GM19452 (cell line): ENCODE measurements around the gene DKK3.
"Not testable (repeated sequence)": the region's sequence is repeated elsewhere in the genome, so short reads cannot be mapped to it uniquely, and the experiment has no call there.

ENCODE experiments used
- ATAC-seq: cut with Tn5 transposase; IDR thresholded peaks from one replicate; pipeline ENCODE4 v1.9.1; 2021; ENCODE audit not compliant: unreplicated experiment

The DKK3 gene

DNA sequence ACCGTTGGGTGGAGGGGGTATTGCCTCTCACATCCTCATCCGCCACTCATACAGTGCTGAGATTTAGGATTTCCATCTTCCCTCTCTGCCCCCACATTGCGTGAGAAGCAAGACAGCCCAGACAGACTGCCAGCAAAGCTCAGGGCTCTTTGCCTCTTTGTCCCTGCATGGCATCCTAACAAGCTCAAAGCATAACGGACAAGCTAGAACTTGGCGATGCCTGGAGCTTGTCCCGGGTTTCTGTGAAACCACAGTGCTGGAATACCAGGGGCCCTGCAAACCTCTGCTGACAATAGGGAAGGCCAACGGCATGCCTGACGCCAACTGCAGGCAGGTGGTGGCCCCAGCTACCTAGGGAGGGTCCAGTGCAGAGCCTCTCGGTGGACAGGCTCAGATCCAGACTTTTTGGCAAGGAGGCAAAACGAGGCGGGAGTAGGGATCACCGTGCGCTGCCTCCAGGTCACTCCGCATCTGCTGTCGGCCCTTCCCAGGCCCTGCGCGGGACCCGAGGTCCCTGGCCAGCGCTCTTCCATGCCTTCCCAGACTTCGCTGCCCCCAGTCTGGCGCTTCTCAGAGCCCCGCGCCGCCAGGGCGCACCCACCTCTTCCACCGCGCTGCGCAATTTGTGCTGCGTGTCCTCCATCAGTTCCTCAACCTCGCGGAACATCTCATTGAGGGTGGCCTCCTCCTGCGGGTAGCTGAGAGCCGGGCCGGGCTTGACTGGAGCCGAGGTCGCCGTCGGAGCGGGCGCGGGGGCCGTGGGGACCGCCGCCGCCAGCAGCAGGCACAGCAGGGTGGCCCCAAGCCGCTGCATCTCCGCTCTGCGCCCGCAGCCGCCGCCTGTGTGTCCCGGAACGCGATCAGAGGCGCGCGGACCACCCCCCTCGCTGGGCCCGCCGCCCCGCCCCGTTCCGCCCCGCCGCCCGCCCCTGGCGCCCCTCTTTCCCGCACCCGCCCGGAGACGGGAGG is at the start of gene DKK3:
Gene DKK3 (minus strand): TSS at position 858 of the 969 bp plus-strand sequence. CDS start 44 bp downstream, at position 814.
- ATAC-seq = no peak

DNA sequence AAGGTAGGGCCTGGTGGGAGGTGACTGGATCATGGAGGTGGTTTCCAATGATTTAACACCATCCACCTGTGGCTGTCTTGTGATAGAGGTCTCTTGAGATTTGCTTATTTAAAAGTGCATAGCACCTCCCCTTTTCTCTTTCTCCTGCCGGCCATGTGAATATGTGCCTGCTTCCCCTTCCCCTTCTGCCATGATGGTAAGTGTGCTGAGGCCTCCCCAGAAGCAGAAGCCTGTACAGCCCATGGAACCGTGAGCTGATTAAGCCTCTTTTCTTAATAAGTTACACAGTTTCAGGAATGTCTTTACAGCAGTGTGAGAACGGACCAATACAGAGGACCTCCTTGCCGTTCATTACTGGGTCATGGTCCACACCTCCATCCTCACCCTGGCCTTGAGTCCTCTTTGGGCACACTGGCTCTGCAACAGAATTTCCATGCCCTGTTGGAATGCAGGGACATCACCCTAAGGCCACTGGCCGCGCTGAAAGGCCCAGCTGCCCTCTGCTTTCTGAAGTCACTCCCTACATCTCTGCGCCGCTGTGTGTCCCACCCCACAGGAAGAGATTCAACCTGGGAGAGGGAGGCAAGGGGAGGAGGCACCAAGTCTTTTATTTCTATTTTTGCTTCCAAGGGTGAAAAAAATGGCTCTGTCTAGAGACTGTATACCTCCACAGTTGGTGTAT is 49.0 kb upstream of the DKK3 start:
- no peak for ATAC-seq

DNA sequence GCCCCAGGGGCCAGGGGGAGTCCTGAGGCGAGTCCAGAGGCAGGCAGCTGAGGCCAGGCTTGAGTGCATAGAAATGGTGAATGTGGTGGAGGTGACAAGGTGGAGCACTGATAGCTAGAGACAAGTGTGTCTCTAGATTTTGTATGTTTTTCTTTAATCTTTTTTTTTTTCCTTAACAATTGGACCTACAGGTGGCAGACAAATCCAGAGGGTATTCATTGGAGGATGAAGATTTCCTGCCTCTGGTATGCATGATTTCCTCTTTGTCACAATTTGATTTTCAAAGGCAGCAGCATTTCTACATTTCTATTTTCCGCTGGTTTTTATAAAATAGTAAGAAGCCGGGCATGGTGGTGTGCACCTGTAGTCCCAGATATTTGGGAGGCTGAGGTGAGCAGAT is 47.7 kb upstream of the DKK3 start:
- ATAC-seq = no peak

DNA sequence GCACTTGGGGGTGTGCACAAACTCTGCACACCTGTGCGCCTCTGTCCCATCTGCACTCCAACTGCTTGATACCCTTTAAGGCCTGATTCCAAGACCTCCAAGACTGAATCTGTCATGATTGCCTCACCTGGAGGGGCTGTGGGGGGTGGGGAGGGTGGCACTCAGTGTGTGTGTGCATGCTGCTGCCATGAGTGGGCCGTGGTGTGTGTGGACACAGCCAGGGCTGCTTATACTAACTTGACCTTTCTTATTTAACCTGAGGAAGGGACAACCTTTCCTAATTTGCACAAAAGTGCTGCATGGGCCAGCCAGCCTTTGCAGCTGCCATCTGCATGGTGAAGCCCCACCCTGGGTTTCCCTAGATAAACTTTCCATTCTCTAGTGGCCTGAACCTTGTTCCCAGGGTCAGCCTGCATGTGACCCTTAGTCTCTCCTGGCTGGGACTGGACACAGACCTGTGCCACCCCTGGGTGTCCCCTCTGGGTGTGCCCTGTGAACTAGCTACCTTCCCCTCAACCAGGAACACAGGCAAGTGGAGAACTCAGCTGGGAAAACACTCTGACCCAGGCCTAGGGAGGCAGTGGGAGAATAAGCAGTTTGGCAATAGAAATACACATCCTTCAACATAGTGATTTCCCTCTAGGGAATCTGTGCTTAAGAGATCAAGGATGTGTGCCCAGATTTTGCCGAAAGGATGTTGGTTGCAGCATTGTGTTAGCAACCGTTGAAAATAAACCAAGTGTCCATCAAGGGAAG is 45.4 kb upstream of the DKK3 start:
- no peak for ATAC-seq

DNA sequence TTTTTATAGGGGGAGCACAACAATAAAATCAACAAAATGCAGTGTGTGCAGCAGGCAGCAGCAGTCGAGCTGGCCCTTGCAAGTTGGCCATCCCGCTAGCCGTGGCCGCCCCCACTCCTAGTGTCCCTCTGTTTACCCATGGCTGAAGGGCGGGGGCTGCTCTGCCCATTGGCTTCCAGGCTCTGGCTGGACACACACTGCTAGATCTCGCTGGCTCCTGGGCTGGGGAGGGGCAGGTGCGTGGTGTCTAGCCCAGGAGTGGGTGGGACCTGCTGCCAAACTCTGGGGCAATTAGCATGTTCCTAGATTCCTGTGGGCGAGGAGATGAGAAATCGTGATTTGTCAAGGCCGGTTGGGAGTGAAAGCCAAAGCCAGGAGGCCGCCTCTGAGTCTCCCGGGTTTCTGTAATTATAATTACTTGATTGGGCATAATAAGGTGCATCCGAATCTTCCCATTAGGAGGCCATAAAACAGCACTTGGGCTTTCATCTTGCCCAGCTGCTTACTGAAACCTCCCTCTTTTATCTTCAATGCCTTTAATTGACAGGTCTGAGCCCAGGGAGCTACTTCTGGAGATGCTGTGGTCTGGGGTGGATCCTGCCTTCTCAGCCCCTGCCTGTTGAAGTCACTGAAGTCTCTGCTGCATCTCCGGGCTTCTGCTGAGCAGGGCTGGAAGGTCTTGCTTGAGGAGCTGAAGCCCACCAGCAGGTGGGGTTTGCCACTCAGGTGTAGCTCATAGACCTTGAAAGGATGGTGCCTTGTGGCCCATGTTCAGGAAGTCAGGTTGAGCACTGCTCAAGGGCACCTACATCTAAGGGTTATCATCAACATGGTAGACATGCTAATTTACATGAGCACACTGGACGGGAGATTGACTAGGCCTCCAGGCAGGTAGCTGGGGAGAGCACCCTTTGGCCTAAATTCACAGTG is 44.5 kb upstream of the DKK3 start:
- no peak for ATAC-seq

DNA sequence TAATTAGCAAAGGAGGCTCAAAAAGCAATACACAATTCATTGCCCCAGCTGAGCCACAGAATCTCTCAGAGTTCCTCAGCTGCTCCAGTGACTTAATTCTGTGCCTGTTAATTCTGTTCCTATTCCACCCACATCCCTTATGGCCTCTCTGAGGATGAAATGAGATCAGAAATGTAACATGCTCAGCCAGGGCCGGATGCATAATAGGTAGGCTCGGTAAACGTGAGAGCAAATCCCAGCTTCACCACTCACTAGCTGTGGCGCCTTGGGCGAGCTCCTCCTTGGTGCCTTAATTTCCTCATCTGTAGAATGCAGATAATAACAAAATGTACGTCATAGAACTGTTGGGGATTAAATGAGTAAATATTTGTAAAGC is 42.8 kb upstream of the DKK3 start:
- no peak for ATAC-seq

DNA sequence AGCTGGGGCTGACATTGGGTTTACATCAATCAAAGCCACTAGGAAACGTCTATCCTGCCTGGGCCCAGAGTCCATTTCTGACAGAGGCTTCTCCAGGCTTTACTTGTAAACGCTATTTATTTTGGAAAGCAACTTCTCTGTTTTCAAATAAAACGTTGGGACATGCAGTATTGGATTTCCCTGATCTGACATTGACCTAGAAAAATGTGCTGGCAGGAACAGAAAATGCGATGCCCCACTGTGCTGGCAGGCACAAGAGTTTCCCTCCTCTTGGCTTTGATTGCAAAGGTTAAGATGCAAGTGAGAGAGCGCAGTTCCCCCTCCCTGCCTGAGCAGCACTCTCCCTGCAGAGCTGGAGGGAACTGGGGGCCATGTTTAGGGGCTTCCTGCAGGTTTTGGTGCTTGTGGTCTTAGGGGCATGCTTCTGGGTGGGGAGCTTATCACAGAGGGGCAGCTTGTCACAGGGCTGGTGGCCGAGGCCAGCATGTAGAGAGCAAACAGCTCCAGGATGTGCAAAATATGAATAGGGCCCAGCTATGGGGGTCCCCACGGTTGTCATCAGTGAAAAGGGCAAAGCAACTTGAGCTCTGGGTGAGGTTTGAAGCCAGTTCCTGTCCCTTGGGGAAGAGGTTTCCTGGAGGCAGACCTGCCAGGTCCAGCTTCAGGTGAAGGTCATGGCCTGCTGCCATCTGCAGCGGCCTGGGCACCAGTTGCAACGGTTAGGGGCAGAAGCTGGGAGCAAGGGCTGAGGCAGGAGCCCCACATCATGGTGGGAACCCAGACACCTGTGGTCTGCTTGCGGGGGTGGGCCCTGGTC is 42.3 kb upstream of the DKK3 start:
- ATAC-seq = no peak

DNA sequence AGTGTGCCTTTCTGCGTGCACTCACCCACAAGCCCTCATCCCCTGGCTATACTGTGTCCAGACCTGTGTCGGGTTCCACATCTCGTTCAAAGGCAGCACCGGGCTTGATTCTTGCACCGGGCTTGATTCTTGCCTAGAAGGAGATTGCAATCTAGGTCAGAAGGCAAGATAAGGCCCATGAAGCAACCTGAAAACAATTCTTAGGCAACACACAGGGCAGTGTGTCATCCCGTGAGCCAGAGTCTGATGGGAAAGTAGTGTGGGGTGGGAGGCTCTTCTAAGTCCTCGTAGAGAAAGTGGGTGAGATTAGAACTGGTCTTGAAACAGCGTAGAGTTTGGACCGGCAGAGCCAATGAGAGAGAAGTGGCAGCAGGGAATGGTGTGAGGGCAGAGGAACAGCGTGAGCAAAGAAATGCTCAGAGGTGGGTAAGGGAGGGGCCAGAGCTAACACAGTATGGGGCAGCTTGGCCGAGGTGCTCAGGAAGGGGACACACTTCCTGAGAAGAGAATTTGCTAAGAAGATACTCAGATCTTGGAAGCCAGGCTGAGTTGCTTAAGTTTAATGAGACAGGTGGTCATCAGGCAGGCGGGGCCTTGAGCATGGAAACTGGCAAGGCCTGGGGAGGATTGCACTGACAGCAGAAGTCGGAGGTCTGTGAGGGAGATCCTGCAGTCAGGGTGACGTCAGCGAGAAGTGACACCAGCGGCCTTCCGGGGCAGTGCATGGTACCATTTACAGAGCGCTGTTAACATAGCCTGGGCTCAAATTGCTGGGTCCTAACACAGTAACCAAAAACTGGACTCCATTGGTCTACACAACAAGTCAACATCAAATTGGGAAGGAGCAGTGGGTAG is 40.7 kb upstream of the DKK3 start:
- no peak for ATAC-seq

DNA sequence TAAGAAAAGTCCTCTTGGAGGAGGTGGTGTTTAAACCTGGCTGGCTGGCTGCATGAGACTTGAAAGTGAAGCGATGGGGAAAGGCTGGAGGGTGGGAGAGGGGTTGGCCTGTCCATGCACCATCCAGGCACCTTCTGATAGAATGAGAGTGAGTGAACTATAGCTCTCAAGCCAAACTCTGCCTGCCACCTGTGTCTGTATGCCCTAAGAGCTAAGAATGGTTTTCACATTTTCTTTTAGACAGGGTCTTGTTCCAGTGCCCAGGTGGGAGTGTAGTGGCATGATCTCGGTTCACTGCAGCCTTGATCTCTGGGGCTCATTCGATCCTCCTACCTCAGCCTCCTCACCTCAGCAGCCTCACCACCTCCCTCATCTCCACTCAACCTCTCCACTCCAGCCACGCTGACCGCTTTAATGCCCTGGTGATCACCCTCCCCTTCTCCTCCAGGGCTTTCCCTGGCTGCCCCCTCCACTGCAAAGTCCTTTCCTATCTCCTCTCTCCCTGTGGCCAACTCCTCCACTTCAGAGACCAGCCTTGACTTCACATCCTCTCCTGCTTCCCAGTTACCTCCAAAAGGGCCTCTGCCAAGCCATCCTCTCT is 38.3 kb upstream of the DKK3 start:
- no peak for ATAC-seq

DNA sequence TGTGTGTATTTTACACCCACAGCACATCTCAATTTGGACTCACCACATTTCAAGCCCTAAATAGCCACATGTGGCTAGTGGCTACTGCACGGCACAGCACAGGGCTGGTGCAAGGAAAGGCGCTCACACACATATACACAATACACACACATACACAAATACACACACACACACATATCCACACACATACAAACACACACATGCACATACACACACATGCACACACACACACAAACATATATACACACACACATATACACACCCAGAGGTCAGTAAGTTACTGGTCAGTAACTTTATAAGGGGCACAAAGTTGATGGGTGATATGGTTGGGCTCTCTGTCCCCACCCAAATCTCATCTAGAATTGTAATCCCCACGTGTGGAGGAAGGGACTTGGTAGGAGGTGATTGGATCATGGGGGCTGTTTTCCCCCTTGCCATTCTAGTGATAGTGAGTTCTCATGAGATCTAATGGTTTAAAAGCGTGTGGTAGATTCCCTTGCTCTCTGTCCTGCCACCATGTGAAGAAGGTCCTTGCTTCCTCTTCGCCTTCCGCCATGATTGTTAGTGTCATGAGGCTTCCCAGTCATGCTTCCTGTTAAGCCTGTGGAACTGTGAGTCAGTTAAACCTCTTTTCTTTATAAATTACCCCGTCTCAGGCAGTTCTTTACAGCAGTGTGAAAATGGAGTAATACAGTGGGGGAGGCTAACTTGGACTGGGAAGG is 37.6 kb upstream of the DKK3 start:
- no peak for ATAC-seq

DNA sequence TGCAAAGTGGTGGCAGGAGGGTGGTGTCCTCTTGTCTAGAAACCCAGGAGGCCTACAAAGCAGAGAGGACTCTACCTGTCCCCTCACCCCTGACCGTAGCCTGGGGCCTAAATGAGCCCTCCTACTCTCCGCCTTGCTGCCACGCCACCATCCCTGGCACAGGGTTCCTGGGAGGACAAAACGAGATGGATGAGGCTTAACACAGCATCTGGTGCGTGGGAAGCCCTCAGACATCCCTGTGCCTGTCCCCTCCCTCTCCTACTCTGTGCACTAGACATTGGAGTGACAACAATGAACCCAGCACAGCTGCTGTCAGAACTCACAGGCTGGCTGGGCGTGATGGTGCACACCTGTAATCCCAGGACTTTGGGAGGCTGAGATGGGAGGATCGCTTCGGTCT is 36.4 kb upstream of the DKK3 start:
- ATAC-seq = no peak

DNA sequence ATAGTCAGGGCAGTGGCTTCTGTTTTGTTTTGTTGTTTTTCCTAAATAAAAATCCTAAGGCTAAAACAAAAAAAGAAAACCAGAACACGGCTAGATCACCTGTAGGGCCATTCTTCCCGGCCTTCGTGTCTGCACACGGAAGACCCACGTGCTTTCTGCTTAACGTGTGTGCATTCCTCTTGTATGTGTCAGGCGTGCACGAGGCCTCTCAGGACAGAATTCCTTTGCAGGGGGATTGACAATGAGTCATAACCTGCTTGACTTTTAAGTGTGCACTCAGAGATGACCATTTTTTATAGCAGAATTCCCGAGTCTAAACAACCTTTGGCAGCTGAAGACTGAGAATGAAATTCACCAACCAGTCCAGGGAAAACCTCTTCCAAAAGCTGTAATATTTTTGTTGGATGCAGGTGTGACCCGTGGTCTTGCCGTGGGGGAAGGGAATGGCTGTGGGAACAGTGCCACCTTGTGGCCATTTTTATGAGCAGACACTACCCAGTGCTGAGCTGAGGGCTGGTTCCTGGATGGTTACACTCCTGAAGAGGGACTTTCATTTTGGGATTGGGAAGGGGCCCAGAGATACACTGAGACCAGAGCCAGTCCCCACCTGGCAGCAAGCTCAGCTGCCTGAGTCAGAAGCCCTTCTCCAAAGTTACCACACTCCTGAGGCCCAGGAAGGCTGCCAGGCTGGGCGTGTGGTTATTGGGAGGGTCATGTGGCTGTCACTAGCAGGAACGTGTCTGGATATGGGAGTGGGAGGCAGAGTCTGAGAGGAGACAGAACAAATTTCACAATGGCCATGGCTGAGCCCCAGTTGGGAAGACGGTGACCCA is 35.7 kb upstream of the DKK3 start:
- no peak for ATAC-seq

DNA sequence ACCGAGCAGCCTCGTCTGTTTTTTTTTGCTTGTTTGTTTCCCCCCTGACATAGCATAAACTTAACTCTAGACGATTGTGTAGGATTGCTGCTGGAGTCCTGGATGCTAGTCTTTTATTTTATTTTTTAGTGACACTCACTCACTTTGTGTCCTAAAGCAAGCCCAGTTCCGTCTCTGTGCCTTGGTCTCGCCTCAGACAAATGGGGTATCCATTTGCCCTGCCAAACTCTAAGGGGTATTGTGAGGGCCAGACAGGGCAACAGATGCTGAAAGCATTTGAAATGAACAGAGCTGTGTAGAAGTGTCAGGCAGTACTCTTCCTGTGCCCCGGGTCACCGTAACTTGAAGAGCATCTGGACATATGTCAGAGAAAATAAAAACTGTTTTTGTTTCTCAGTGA is 34.8 kb upstream of the DKK3 start:
- ATAC-seq = no peak

DNA sequence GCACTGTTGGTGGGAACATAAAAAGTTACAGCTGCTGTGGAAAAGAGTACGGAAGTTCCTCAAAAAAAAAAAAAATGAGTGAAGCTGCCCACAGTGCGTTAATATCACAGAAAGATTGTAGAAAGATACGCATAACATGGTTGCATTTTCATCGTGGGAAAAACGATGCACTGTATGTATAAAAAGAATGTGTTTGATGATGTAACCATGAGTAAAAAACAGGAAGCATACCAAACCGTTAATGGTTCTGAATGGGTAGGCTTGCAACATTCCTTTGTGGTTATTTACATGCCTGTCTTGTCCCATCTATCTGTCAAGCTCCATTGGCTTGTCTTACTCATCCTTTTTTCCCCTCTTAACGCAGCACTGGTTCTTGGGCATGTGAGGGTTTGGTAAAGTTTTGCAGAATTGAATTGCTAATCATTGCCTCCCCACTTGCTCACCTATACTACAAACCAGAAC is 33.8 kb upstream of the DKK3 start:
- ATAC-seq = no peak

DNA sequence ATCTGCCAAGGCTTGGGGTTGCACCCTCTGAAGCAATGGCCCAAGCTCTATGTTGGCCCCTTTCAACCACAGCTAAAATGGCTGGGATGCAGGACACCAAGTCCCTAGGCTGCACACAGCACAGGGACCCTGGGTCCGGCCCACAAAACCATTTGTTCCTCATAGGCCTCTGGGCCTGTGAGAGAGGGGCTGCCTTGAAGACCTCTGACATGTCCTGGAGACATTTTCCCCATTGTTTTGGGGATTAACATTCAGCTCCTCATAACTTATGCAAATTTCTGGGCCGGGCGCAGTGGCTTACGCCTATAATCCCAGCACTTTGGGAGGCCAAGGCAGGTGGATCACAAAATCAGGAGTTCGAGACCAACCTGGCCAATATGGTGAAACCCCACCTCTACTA is 32.3 kb upstream of the DKK3 start:
- not testable (repeated sequence) for ATAC-seq

DNA sequence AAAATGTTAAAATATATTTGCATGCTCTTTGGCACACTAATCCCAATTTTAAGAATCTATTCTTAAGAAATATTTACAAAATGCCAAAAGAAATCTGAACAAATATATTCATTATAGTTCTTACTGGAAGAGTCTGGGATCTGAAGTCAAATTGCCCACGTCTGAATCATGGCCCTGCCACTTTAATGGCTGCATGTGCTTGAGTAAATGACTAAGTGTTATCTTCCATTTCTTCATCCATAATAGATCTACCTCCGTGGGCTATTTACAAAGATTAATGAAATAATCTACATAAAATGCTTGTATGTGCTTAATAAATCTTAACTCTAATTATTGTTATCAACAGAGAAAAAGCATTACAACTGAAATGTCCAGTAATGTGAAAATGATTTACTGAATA is 24.5 kb upstream of the DKK3 start:
- no peak for ATAC-seq
